ENCODE results near the gene CHD2.
"Not testable (repeated sequence)": the region's sequence is repeated elsewhere in the genome, so short reads cannot be mapped to it uniquely, and the experiment has no call there.

Gene CHD2

GRCh38 chr15:93024716-93025624, 124.8 kb downstream of the CHD2 start:
- no peak for DNase-seq

- no peak for DNase-seq
These were observed 125.5 kb downstream of the CHD2 start for GRCh38 chr15:93025625-93025982.

DNA sequence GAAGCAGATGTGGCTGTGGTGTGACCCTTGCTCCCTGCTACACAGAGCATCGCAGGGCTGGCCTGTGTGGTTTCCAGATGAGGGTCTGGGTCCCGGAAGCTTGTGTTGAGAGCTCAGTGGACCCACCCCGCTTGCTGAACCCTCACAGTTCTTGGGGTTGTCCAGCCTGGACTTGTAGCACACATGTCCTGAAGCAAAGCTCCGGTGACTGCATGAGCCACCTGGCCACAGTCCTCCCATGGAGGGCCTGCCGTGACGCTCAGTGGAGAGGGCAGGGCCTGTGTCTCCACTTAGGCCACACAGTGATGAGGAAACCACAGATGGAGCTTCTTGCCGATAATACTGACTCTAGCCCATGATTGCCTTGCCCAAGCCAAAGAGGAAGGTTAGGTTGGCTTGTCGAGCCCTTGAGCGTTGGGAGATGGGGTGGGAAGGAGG, 126.3 kb downstream of the CHD2 start:
- DNase-seq, result no peak

DNA sequence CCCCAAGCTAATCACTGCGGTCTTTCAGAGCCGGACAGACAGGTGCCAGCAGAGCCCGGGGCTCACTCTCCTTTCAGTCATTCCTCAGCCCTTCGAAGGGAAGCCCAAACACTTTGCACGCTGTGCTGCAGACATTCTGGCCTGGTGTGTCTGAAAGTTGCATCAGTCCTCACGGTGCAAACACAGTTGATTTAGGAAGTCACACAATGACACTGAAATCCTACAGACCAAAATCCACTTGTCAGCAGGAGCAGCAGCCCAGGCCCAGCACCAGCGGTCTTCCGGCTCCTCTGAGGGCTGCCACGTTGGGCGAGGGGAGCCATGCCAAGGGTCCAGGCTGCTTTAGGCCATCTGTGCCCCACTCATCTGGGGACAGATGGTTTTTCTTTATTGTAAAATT, 127.3 kb downstream of the CHD2 start:
- DNase-seq, result no peak

DNA sequence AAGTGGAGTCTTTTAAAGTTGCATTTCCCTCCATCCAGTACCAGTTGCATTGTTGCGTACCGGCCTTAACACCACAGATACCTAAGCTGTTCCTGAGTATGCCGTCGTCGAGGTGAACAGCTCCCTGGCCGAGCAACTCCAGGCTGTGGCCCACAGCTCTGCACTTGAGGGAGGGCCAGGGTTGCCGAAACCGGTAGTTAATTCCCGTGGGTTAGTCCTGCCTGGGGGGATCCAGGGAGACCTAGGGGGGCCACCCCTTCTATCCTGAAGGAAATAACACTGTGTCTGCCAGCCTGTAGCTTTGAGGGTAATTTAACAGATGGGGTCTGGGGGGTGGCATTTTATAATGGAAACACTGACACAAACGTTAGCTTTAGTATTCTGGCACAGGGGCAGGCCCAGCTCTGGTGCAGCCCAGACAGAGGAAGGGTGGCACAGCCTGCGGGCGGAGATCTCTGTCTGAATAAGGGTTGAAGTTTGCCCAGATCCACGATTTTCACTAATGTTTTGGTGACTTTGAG, 128.0 kb downstream of the CHD2 start:
- DNase-seq, result no peak

- DNase-seq, result no peak
These were observed 128.6 kb downstream of the CHD2 start for GRCh38 chr15:93028632-93029213.

GRCh38 chr15:93029214-93029835, 129.2 kb downstream of the CHD2 start:
- DNase-seq, result no peak

DNA sequence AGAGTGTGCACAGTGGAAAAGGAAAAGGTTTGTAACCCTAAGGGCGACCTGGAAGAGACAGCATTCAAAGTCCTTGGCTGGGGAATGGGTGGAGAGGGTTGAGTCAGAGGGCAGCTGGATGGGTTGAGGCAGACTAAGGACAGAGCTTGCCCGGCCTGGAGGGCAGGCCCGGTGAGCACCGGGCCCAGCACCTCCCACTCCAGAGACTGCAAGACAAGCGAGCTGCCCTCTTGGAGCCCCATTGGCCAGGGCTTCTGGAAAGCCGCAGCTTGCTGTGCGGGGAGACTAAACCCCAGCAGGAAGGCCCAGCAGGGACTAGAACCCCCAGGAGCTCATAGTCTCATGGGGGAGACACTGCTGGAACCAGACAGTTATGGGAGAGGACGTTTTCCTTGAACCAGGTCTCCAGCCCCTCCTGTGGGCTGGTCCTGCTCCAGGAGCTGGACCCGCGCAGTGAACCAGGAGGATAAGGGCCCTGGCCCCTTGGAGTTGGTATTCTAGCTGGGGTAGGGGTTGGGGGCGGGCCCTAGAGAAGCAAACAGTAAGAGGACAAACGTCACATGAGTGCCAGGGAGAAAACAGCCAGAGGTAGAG, 129.8 kb downstream of the CHD2 start:
- no peak for DNase-seq

- peak; percentile 70 for DNase-seq
These were observed 130.4 kb downstream of the CHD2 start for GRCh38 chr15:93030430-93031102.

DNA sequence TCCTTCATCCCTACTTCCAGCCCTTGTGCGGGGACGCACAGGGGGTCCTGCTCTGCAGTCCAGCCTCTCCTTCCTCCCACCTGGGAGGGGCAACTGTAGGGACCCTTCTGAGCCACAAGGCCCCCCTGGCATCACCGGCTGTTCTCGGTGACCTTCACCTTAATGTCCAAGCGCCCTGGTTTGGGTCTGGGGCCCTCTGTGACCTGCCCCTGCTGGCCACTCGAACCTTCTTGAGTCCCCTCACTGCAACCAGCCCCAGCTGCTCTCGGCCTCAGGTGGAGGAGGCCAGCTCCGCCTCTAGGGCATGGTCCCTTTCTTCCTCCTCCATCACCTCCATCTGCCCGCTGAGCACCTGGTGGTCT, 131.0 kb downstream of the CHD2 start:
- DNase-seq, result no peak

- DNase-seq, result not testable (repeated sequence)
These were observed 131.6 kb downstream of the CHD2 start for GRCh38 chr15:93031557-93032384.

GRCh38 chr15:93032515-93033206, 132.5 kb downstream of the CHD2 start:
- not testable (repeated sequence) for DNase-seq

DNA sequence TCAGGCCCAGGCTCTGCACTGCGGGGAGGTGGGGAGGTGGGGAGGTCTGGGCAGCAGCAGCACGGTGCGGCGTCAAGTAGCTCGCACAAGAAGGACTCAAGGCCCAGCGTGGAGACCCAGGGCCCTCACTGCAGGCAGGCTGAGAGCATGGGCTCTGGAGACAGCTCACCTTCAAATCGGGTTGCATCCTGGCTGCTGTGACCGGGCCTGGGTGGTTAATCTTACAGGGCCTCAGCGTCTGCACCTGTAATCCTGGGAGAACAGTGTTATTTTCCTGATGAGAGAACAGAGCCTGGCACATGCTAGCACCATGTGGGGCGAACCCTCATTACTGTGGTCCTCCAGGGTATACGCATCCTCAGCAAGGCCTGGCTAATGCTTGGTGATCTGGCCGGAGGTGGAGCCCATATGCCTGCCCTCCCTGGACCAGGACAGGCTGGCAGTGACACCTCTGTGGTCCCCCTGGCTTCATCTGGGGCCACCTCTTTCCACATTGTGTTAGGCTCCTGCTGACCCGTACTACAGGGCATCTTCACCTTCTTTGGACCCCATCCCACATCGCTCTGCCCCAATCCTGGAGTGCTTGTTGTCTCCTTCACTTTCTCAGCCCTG, 133.4 kb downstream of the CHD2 start:
- DNase-seq, result no peak

- DNase-seq, result no peak
These were observed 134.4 kb downstream of the CHD2 start for GRCh38 chr15:93034512-93034911.

DNA sequence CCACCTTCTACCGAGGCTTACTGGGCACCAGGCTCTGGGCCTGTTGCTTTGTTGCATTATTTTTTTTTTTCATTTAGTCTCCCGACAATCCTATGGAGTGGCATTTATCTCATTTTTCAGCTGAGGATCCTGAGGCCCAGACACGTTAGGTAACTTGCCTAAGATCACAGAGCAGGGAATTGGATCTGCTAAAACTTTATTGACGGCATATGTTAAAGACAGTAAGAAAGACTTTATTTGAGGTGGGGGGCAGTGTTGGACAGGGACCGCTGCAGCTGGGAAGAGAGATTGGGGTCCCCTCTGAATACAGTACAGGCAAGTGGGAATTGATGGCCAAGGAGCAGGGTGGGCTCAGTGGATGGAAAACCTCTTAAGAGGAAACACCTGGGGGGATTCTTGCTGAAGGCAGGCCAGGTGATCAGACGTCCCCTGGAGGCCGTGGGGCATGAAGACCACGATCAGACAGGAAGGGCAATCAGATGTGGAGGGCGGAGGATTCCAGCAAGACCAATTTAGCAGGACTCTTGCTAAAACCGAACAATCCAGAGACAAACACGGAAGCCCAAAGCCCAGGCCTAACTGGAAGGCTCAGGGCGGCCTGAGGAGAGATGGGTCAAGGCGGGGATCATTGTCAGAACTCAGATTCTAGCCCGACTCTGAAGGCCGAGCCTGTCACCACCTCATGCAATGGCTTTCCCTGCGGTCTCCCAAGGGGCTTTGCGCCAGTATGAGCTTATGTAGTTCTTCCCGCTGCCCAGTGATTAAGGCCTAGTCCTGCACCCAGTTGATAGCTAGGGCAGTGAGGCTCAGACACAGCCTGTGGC, 135.2 kb downstream of the CHD2 start:
- DNase-seq, result no peak

DNA sequence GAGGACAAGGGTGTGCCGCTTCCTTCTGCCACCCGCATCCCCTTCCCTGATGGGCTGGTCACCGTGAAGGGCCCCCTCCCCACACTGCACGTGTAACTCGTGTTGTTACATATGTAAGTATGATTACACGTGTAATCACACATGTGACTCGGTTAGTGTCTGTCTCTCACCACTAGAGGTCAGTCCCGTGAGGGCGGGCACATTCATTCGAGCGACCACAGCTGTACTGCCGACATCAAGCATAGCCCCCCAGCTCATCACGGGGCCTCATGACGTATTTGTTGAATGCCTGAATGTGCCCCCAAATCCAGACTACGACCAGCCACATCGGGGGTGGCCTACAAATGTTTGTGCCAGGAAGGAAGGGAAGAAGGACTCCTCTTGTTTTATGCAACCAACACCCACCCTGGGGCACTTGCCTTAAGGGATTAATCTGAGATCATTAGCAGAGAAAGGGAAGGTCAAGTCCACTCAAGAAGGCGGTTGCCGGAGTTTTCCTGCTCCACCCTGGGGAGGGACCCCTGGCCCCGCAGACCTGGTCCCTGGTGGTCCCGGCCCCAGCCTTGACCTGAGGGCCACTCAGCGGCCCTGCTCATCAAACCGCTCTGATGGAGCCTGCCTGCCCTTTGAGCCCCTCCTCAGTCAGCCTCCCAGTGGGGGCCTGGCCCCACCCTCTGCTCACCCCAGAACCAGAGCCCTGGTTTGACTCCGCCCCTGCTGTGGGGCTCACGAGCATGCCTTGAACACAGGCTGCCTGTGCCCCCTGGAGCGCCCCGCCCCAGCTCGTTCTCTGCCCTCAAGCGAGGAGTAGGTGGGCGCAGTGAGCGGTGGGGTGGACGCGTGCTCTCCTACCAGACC, 136.1 kb downstream of the CHD2 start:
- peak; percentile 47 for DNase-seq

- no peak for DNase-seq
These were observed 137.1 kb downstream of the CHD2 start for GRCh38 chr15:93036951-93037819.
